NT2/D1 (cell line): Measurements from ENCODE around the gene PRPF6.

Source experiments
- YY1 ChIP-seq: IDR thresholded peaks from 2 replicates; pipeline ENCODE4 v1.6.1; 2011; ENCODE audit not compliant: insufficient read length, insufficient read depth
- ZNF274 ChIP-seq: IDR thresholded peaks from 2 replicates; pipeline ENCODE4 v1.6.1; 2011; ENCODE audit warnings: mild to moderate bottlenecking, low read depth, low read length

DNA sequence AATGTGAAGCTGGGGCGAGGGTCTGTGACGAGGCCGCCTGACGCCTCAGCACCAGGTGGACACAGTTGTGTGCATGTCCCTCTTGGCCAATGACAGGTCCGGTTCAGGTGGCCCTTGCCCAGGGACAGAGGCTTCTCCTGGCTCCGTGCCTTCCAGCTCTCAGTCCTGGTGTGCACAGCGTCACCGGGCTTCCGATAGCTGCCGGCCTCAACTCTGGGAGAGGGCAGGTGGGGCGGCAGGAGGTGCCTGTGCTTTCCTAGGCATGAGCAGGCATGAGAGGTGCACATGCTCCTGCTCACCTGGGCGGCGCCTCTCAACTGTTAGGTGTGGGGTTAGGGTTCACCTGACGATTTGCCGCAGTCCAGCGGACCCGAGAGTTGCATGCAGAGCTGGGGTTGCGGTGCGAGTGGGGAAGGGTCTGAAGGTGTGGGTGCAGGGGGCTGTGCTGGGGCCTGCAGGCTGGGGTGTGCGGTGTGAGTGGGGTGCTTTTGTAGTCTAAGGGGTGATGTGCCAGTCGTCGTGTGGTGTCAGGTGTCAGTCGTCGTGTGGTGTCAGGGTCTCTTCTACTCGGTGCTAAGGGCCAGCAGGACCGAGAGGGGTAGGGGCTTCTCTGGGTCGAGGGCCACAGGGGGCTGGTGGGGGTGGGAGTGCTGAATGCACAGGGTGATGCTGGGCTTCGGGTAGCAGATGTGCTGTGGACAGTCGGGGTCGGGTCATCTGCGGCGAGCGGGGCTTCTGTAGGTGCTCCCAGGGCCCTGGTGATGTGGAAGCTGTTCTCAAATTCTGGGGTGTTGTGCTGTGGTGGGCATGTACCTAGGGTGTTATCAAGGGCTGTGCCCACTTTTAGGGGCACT is 72.3 kb downstream of the PRPF6 start:
- TF ChIP-seq YY1 = no peak
- no peak for TF ChIP-seq ZNF274
